Breast epithelium (tissue), 3 donors: ENCODE measurements around the gene TOGARAM2.

Experiments used
- CTCF ChIP-seq, 3 donors: fragments of 450-650 bp; IDR thresholded peaks; one replicate each; pipeline ENCODE4 v1.5.1; 2016 to 2017; ENCODE audit warnings: antibody characterized with exemption in 3 of 3, mild to moderate bottlenecking in 3 of 3, moderate library complexity in 3 of 3
- POLR2A ChIP-seq: fragments of 450-650 bp; IDR thresholded peaks from one replicate; pipeline ENCODE4 v1.6.1; 2016; ENCODE audit warnings: antibody characterized with exemption, mild to moderate bottlenecking, moderate library complexity
- POLR2AphosphoS5 ChIP-seq, 3 donors: sonication (generic); formaldehyde crosslinking; IDR thresholded peaks; one replicate each; pipeline ENCODE4 v1.6.1; 2017; ENCODE audit warnings: antibody characterized with exemption in 3 of 3

GRCh38 chr2:29079887-29080286, 98.8 kb downstream of the TOGARAM2 start:
- TF ChIP-seq CTCF (IDR thresholded peaks at IDR 0.05) (no peak), POLR2AphosphoS5 (IDR thresholded peaks at IDR 0.05) (no peak), POLR2A (no peak)
